GM12878 (cell line): ENCODE measurements around the gene DNTT. TPM values are rescaled to one million over a fixed set of nuclear protein-coding genes. Genes with fewer than 3 reads are reported as not detected.

ENCODE experiments used
- EZH2 ChIP-seq: IDR thresholded peaks from 2 replicates; pipeline ENCODE4 v1.6.1; 2012; ENCODE audit warnings: low read depth, mild to moderate bottlenecking, control low read depth, inconsistent platforms, low read length, borderline replicate concordance; ENCODE audit not compliant: control insufficient read depth
- HDAC6 ChIP-seq: fragments of 200-600 bp; sonication (generic); IDR thresholded peaks from one replicate; pipeline ENCODE4 v1.8.0; 2017; ENCODE audit warnings: antibody characterized with exemption; ENCODE audit not compliant: unreplicated experiment
- JUNB ChIP-seq: IDR thresholded peaks from 2 replicates; pipeline ENCODE4 v1.6.1; 2016; ENCODE audit warnings: antibody characterized with exemption, mild to moderate bottlenecking
- MEF2A ChIP-seq: IDR thresholded peaks from 2 replicates; pipeline ENCODE4 v1.6.1; 2011; ENCODE audit warnings: low read depth, mild to moderate bottlenecking, low read length, moderate library complexity; ENCODE audit not compliant: insufficient read depth
- MYC ChIP-seq: IDR thresholded peaks from 2 replicates; pipeline ENCODE4 v1.6.1; 2011; ENCODE audit warnings: mild to moderate bottlenecking, low read length, moderate library complexity, inconsistent platforms; ENCODE audit not compliant: insufficient read depth, insufficient replicate concordance, insufficient read length, severe bottlenecking
- NR2C1 ChIP-seq: fragments of 450-650 bp; IDR thresholded peaks from 2 replicates; pipeline ENCODE4 v1.6.1; 2017; ENCODE audit warnings: antibody characterized with exemption, mild to moderate bottlenecking, moderate library complexity
- PML ChIP-seq: IDR thresholded peaks from 2 replicates; pipeline ENCODE4 v1.6.1; 2012; ENCODE audit warnings: low read length, inconsistent platforms
- POLR2AphosphoS5 ChIP-seq: IDR thresholded peaks from 2 replicates; pipeline ENCODE4 v1.6.1; 2011; ENCODE audit warnings: mild to moderate bottlenecking, low read length, inconsistent platforms
- RFX5 ChIP-seq: IDR thresholded peaks from 2 replicates; pipeline ENCODE4 v1.6.1; 2011; ENCODE audit warnings: low read depth, low read length, improper control_type of control experiment
- SPI1 ChIP-seq: IDR thresholded peaks from 2 replicates; pipeline ENCODE4 v1.6.1; 2011; ENCODE audit warnings: low read depth, mild to moderate bottlenecking, low read length, moderate library complexity, borderline replicate concordance; ENCODE audit not compliant: insufficient read depth
- TBL1XR1 ChIP-seq: IDR thresholded peaks from 2 replicates; pipeline ENCODE4 v1.6.1; 2012; ENCODE audit warnings: low read depth, low read length, improper control_type of control experiment
- ZBTB40 ChIP-seq: fragments of 450-650 bp; IDR thresholded peaks from 2 replicates; pipeline ENCODE4 v1.6.1; 2016; ENCODE audit warnings: mild to moderate bottlenecking, moderate library complexity, borderline replicate concordance
- polyA plus RNA-seq, 11 experiments: library from polyadenylated mRNA; depleted of rRNA in 4 of 11; unstranded in 6 of 11; stranded (reverse) in 5 of 11; fragments of >200 nt; fragmentation: Nextera tagmentation in 4 of 11; fragmentation: Illumina TruSeq in 1 of 11; extraction: Ambion mirVana in 4 of 11; extraction: Trizol in 1 of 11; gene quantifications; 1 replicate in 1 of 11; 2 replicates in 10 of 11; pipeline versions ENCODE4 v1.2.1 to v1.2.3, GENCODE V29; 2011 to 2016; ENCODE audit warnings: inconsistent platforms in 2 of 11, missing spikeins in 2 of 11, low read depth in 1 of 11
- total RNA-seq, 4 experiments: library from RNA; depleted of rRNA in 3 of 4; stranded (reverse); fragments of >200 nt in 3 of 4; fragmentation: Illumina TruSeq in 1 of 4; extraction: Trizol in 1 of 4; gene quantifications; 2 replicates each; pipeline versions ENCODE4 v1.2.1 to v1.2.3, GENCODE V29; 2013 to 2021
- TF ChIP-seq, protein P1 (sequence below): fragments of 450-650 bp; IDR thresholded peaks from 2 replicates; pipeline ENCODE4 v1.6.1; 2017; ENCODE audit warnings: mild to moderate bottlenecking, low read depth, inconsistent platforms; ENCODE audit not compliant: poor library complexity, severe bottlenecking

The DNTT gene
- total and polyA plus RNA-seq, 10 of the 15 experiments (the other 5 are each of a cell fraction or from before 2014, with no cell fraction given), result 0.06 to 0.13 (median 0.09) TPM; not detected in 5

DNA sequence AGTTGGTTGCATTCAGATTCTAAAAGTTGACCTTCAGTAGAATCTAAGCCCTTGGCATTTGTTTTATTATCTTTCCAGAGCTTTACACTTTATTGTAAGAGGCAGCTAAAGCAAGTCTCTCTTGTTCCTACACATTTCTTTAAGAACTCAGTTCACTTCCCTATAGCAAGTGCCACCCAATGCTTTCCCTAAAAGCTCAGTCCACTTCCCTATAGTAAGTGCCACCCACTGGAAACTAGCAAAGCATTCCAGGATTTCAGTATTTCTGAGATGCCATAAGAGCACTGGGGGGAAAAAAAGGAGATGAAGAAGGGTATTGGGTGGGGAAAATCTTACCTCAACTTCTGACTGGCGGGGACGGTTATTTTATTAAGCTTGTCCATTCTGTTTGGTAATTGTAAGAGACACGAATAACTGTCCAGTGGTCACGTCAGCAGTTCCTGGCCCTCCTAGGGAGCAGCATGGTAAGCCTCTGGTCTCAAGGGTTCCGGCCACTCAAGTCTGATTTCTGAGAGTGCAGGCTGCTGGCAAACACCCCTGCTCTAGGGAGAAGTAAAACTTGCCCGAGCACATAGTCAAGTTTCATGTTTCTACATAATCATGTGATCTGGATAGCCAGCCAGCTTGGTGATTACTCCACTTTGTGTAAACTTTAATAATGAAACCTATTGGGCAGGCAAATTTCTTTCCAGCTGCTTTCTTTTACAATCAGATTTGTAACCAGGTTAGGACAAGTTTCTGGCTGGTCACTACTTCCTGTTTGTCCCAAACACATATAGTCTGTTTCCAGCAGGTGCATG is 33.0 kb upstream of the DNTT start, which contains the start of gene BLNK (continued):
- TF ChIP-seq MEF2A, result peak; percentile 29; the same call in 1 of the 2 replicates
- no peak for TF ChIP-seq HDAC6
- TF ChIP-seq POLR2AphosphoS5, result peak; percentile 98
- no peak for TF ChIP-seq RFX5
- TF ChIP-seq MYC, result peak; percentile 39
- TF ChIP-seq TBL1XR1, result peak; percentile 44
- TF ChIP-seq SPI1, result peak; percentile 14; the same call in 1 of the 2 replicates
- TF ChIP-seq, protein P1, sequence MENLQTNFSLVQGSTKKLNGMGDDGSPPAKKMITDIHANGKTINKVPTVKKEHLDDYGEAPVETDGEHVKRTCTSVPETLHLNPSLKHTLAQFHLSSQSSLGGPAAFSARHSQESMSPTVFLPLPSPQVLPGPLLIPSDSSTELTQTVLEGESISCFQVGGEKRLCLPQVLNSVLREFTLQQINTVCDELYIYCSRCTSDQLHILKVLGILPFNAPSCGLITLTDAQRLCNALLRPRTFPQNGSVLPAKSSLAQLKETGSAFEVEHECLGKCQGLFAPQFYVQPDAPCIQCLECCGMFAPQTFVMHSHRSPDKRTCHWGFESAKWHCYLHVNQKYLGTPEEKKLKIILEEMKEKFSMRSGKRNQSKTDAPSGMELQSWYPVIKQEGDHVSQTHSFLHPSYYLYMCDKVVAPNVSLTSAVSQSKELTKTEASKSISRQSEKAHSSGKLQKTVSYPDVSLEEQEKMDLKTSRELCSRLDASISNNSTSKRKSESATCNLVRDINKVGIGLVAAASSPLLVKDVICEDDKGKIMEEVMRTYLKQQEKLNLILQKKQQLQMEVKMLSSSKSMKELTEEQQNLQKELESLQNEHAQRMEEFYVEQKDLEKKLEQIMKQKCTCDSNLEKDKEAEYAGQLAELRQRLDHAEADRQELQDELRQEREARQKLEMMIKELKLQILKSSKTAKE, result peak; percentile 51
- peak; percentile 39 for TF ChIP-seq JUNB
- TF ChIP-seq NR2C1, result no peak
- 0 out of 2 replicates have a peak, but pooled peaks have one; percentile 11 for TF ChIP-seq ZBTB40
- peak; percentile 96 for TF ChIP-seq PML
- no peak for TF ChIP-seq EZH2
